Putamen (tissue), 1 donor: Measurements from ENCODE around the gene MTX1.
A peak's percentile ranks its signal among the peaks of the same experiment; 100 is the strongest.
"Not testable (repeated sequence)": the region's sequence is repeated elsewhere in the genome, so short reads cannot be mapped to it uniquely, and the experiment has no call there.

Experiments
- DNase-seq: peaks from one replicate; pipeline ENCODE4 v3.0.0-alpha.2; 2016; ENCODE audit warnings: low spot score

The MTX1 gene

GRCh38 chr1:155241069-155241679 lies 32.7 kb downstream of the MTX1 start:
- peak; percentile 88 for DNase-seq

GRCh38 chr1:155241841-155242264 lies 33.4 kb downstream of the MTX1 start:
- no peak for DNase-seq

GRCh38 chr1:155242805-155243358 lies 34.4 kb downstream of the MTX1 start:
- no peak for DNase-seq

DNA sequence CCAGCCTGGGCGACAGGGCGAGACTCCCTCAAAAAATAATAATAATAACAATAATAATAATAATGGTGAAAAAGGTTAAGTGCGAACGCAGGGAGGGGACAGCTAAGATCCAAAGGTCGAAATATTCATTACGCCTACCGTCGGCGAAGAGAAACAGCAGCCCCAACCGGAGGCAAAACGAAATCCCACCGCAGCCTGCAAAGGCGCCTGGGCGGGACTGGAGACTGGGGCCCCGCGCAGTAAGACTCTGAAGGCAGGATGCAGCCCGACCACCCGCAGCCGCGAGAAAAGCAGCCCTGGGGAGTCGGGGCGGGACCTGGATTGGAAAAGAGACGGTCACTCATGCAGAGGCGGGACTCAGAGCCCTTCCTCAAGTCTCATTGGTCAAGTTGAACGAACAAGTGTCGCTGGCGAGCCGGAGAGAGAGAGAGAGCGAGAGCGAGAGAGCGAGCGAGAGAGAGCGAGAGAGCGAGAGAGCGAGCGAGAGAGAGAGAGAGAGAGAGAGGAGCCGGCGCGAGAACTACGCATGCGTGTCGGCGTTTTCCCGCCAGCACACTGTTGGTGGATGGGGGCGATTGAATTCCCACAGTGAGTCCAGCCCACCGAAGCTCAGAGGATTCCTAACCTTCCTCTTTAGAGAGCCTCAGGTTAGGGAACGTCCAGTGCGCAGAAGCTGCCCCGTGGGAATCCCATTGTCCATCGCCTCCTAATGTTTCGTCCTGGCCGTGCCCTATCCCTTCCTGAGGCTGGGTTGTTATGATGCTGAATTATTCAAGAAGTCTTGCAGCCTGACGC lies 36.1 kb downstream of the MTX1 start:
- peak; percentile 99 for DNase-seq

DNA sequence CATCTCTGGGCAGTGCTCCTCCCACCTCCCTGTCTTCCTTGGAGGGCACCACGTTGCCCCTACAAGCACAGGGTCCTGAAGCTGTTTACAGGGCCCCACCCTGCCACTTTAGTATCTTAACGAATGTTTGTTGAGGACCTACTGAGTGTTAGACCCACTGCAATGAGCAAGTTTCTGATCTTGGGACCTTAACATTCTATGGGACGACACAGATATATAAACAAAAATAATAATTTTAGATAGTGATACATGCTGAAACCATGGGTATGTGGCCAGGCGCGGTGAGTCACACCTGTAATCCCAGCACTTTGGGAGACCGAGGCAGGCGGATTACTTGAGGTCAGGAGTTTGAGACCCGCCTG lies 36.6 kb downstream of the MTX1 start:
- DNase-seq = no peak

GRCh38 chr1:155246796-155247195 lies 38.3 kb downstream of the MTX1 start:
- not testable (repeated sequence) for DNase-seq

- no peak for DNase-seq
Observed at GRCh38 chr1:155247667-155248553, 39.4 kb downstream of the MTX1 start.

GRCh38 chr1:155250246-155250632 lies 41.7 kb downstream of the MTX1 start:
- no peak for DNase-seq

- peak; percentile 88 for DNase-seq
Observed at GRCh38 chr1:155250633-155251449, 42.3 kb downstream of the MTX1 start.

- DNase-seq = no peak
Observed at GRCh38 chr1:155251566-155251965, 43.1 kb downstream of the MTX1 start.

- no peak for DNase-seq
Observed at GRCh38 chr1:155253208-155253607, 44.7 kb downstream of the MTX1 start.

GRCh38 chr1:155253797-155254196 lies 45.3 kb downstream of the MTX1 start:
- no peak for DNase-seq

GRCh38 chr1:155254228-155254713 lies 45.8 kb downstream of the MTX1 start:
- DNase-seq = no peak

DNA sequence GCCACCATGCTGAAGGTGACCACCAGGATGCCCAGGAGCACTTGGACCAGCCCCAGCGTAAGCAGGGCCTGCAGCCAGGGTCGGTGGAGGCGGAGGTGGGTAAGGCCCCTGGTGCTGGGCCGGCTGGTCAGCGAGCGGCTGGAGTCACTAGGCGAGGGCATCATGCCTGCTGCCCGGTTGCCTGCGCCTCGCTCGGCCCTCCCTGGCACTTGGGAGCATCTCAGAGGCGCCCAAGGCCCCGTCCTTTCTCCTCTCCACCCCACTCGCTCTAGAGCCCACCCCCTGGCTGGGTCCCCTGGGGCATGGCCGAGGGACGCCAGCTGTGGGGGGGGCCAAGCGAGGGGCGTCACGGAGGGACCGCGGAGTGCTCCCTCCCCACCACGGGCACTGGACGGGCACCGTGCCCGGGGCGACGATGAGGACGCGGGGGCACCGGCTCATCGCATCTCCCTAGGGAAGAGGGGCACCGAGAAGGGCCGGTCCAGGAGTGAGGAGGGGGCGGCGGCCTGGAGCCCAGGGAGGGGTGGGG lies 46.3 kb downstream of the MTX1 start:
- DNase-seq = no peak

GRCh38 chr1:155255243-155256007 lies 46.9 kb downstream of the MTX1 start, which contains the start of gene ENTREP3:
ENTREP3 (minus strand) TSS chr1:155255483; CDS start chr1:155254877, 606 bp downstream.
- peak; percentile 88 for DNase-seq

- DNase-seq = no peak
Observed at GRCh38 chr1:155256058-155256852, 47.8 kb downstream of the MTX1 start.

DNA sequence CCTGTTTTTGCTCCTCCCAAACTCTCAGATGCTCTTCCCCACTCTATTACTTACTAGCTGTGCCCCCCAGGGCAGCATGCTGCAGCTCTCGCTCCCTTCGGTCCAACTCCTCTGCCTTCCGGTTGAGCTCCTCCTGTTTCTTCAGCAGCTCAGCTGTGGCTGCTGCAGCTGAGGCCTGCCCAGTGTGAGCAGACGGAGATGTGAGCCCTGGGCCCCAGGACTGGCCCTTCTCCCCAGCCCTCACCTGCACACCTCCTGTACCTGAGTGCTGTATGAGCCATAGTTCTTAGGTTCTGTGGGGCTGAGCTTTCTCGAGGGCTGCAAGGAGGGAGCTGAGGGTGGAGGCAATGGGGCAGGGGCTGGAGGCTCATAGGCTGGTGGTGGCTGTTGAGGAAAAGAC lies 51.8 kb downstream of the MTX1 start:
- DNase-seq = no peak

GRCh38 chr1:155261493-155261851 lies 53.0 kb downstream of the MTX1 start:
- no peak for DNase-seq
